ENCODE results near the gene TIA1.
A peak's percentile ranks its signal among the peaks of the same experiment; 100 is the strongest.
"Not testable (repeated sequence)": the region's sequence is repeated elsewhere in the genome, so short reads cannot be mapped to it uniquely, and the experiment has no call there.

TIA1 gene

GRCh38 chr2:70190418-70191243 is 57.8 kb downstream of the TIA1 start, which contains the start of gene C2orf42:
TSS of gene C2orf42 (minus strand) at chr2:70191019. CDS start at chr2:70181985, 9,034 bp downstream.
- no peaks in the 10 kb centered on the region for H3K4me1 ChIP-seq (ENCODE audit: control insufficient read depth, insufficient read depth, low read length)
- H3K9ac ChIP-seq (ENCODE audit: low read depth, low read length): peak within 1 kb of the TSS; percentile 88
- H3K4me3 ChIP-seq (ENCODE audit: low read depth, low read length): peak within 1 kb of the TSS; percentile 96
- no peaks in the 10 kb centered on the region for H3K9me3 ChIP-seq (ENCODE audit: control insufficient read depth, insufficient read depth, low read length)
- no peaks in the 10 kb centered on the region for H3K36me3 ChIP-seq (ENCODE audit: control insufficient read depth, insufficient read depth, low read length)
- no peaks in the 10 kb centered on the region for H3K27me3 ChIP-seq (ENCODE audit: control insufficient read depth, insufficient read depth, low read length)

GRCh38 chr2:70188460-70188859 is 60.0 kb downstream of the TIA1 start:
- no peaks in the 10 kb centered on the region for H3K27me3 ChIP-seq (ENCODE audit: control insufficient read depth, insufficient read depth, low read length)
- no peak overlapping the region for H3K9ac ChIP-seq (ENCODE audit: low read depth, low read length)
- H3K4me3 ChIP-seq (ENCODE audit: low read depth, low read length): no peak overlapping the region

GRCh38 chr2:70187170-70187569 is 61.3 kb downstream of the TIA1 start:
- not testable (repeated sequence) for H3K9ac ChIP-seq (ENCODE audit: low read depth, low read length); H3K9me3 ChIP-seq (ENCODE audit: control insufficient read depth, insufficient read depth, low read length); H3K4me1 ChIP-seq (ENCODE audit: control insufficient read depth, insufficient read depth, low read length); H3K27me3 ChIP-seq (ENCODE audit: control insufficient read depth, insufficient read depth, low read length); H3K36me3 ChIP-seq (ENCODE audit: control insufficient read depth, insufficient read depth, low read length); H3K4me3 ChIP-seq (ENCODE audit: low read depth, low read length)

More at GRCh38 chr2:70188460-70188859, 60.0 kb downstream of the TIA1 start:
- Histone ChIP-seq H3K36me3 (ENCODE audit: control insufficient read depth, insufficient read depth, low read length) (no peaks in the 10 kb centered on the region), H3K4me1 (ENCODE audit: control insufficient read depth, insufficient read depth, low read length) (no peaks in the 10 kb centered on the region), H3K9me3 (ENCODE audit: control insufficient read depth, insufficient read depth, low read length) (no peaks in the 10 kb centered on the region)

GRCh38 chr2:70182689-70183088 is 65.7 kb downstream of the TIA1 start:
- Histone ChIP-seq H3K36me3 (ENCODE audit: control insufficient read depth, insufficient read depth, low read length) (peaks cover 8% of the 10 kb centered on the region), H3K9me3 (ENCODE audit: control insufficient read depth, insufficient read depth, low read length) (no peaks in the 10 kb centered on the region), H3K4me1 (ENCODE audit: control insufficient read depth, insufficient read depth, low read length) (no peaks in the 10 kb centered on the region), H3K4me3 (ENCODE audit: low read depth, low read length) (no peak overlapping the region), H3K9ac (ENCODE audit: low read depth, low read length) (no peak overlapping the region), H3K27me3 (ENCODE audit: control insufficient read depth, insufficient read depth, low read length) (no peaks in the 10 kb centered on the region)

- Histone ChIP-seq H3K9ac (ENCODE audit: low read depth, low read length) (no peak overlapping the region), H3K4me3 (ENCODE audit: low read depth, low read length) (no peak overlapping the region)
Observed at GRCh38 chr2:70181363-70181956, 67.0 kb downstream of the TIA1 start.

GRCh38 chr2:70173520-70173919 is 74.9 kb downstream of the TIA1 start:
- Histone ChIP-seq H3K4me3 (ENCODE audit: low read depth, low read length) (no peak overlapping the region), H3K36me3 (ENCODE audit: control insufficient read depth, insufficient read depth, low read length) (peaks cover 4% of the 10 kb centered on the region), H3K4me1 (ENCODE audit: control insufficient read depth, insufficient read depth, low read length) (no peaks in the 10 kb centered on the region), H3K9ac (ENCODE audit: low read depth, low read length) (no peak overlapping the region), H3K9me3 (ENCODE audit: control insufficient read depth, insufficient read depth, low read length) (no peaks in the 10 kb centered on the region), H3K27me3 (ENCODE audit: control insufficient read depth, insufficient read depth, low read length) (no peaks in the 10 kb centered on the region)

More at GRCh38 chr2:70181363-70181956, 67.0 kb downstream of the TIA1 start:
- Histone ChIP-seq H3K9me3 (ENCODE audit: control insufficient read depth, insufficient read depth, low read length) (no peaks in the 10 kb centered on the region), H3K36me3 (ENCODE audit: control insufficient read depth, insufficient read depth, low read length) (peaks cover 8% of the 10 kb centered on the region), H3K27me3 (ENCODE audit: control insufficient read depth, insufficient read depth, low read length) (no peaks in the 10 kb centered on the region), H3K4me1 (ENCODE audit: control insufficient read depth, insufficient read depth, low read length) (no peaks in the 10 kb centered on the region)

- not testable (repeated sequence) for H3K4me1 ChIP-seq (ENCODE audit: control insufficient read depth, insufficient read depth, low read length); H3K4me3 ChIP-seq (ENCODE audit: low read depth, low read length); H3K9ac ChIP-seq (ENCODE audit: low read depth, low read length); H3K9me3 ChIP-seq (ENCODE audit: control insufficient read depth, insufficient read depth, low read length); H3K36me3 ChIP-seq (ENCODE audit: control insufficient read depth, insufficient read depth, low read length); H3K27me3 ChIP-seq (ENCODE audit: control insufficient read depth, insufficient read depth, low read length)
Observed at GRCh38 chr2:70169654-70170245, 78.7 kb downstream of the TIA1 start.

- H3K36me3 ChIP-seq (ENCODE audit: control insufficient read depth, insufficient read depth, low read length): peaks cover 2% of the 10 kb centered on the region
- H3K27me3 ChIP-seq (ENCODE audit: control insufficient read depth, insufficient read depth, low read length): no peaks in the 10 kb centered on the region
- H3K4me1 ChIP-seq (ENCODE audit: control insufficient read depth, insufficient read depth, low read length): no peaks in the 10 kb centered on the region
- no peaks in the 10 kb centered on the region for H3K9me3 ChIP-seq (ENCODE audit: control insufficient read depth, insufficient read depth, low read length)
- H3K4me3 ChIP-seq (ENCODE audit: low read depth, low read length): no peak overlapping the region
- H3K9ac ChIP-seq (ENCODE audit: low read depth, low read length): no peak overlapping the region
Observed at GRCh38 chr2:70161069-70161534, 87.3 kb downstream of the TIA1 start.

- no peaks in the 10 kb centered on the region for H3K4me1 ChIP-seq (ENCODE audit: control insufficient read depth, insufficient read depth, low read length)
- H3K4me3 ChIP-seq (ENCODE audit: low read depth, low read length): no peak overlapping the region
- no peak overlapping the region for H3K9ac ChIP-seq (ENCODE audit: low read depth, low read length)
- peaks cover 2% of the 10 kb centered on the region for H3K36me3 ChIP-seq (ENCODE audit: control insufficient read depth, insufficient read depth, low read length)
- no peaks in the 10 kb centered on the region for H3K9me3 ChIP-seq (ENCODE audit: control insufficient read depth, insufficient read depth, low read length)
- H3K27me3 ChIP-seq (ENCODE audit: control insufficient read depth, insufficient read depth, low read length): no peaks in the 10 kb centered on the region
Observed at GRCh38 chr2:70160545-70160944, 87.9 kb downstream of the TIA1 start.
